Endothelial cell of umbilical vein (primary cell): Measurements from ENCODE around the gene ZBED4. TPM values are rescaled to one million over a fixed set of nuclear protein-coding genes. Genes with fewer than 3 reads are reported as not detected.

Experiments used
- BruUV-seq: library from RNA; stranded (reverse); fragments of 400-500 nt; replicated peaks from 2 replicates; lab custom pipeline; 2021; lab: Mats Ljungman, UMichigan
- CTCF ChIA-PET: fragments of 300-600, 350-600 bp; sonication (Branson Sonifier 250); formaldehyde crosslinking; loops from one replicate; lab custom pipeline; 2021; ENCODE audit warnings: antibody characterized with exemption, inconsistent platforms; lab: Charles Lee
- POLR2A ChIA-PET: fragments of 300-600, 350-600 bp; sonication (Branson Sonifier 250); formaldehyde crosslinking; loops from one replicate; lab custom pipeline; 2021; ENCODE audit warnings: antibody characterized with exemption, inconsistent platforms; lab: Charles Lee
- DNase-seq: peaks from one replicate; pipeline ENCODE4 v3.0.0-alpha.2; 2011; ENCODE audit warnings: low read depth, low spot score
- FAIRE-seq: peaks from 2 replicates; lab custom pipeline; 2011; peaks lifted over from hg19 to GRCh38; lab: Jason Lieb, UNC
- H2AFZ ChIP-seq: 2 replicates; pipeline ENCODE4 v1.6.0; 2012; ENCODE audit warnings: low read depth, low read length, control low read depth, inconsistent platforms
- H3K27ac ChIP-seq: 2 replicates; pipeline ENCODE4 v1.5.1; 2011; ENCODE audit warnings: low read depth, mild to moderate bottlenecking, control low read depth, low read length, moderate library complexity; ENCODE audit not compliant: insufficient read depth
- H3K27me3 ChIP-seq, 2 experiments: 2 replicates each; pipeline versions ENCODE4 v1.6.0 to v1.6.1; 2011; ENCODE audit warnings: low read length in 2 of 2, mixed read lengths in 1 of 2; ENCODE audit not compliant: control insufficient read depth in 2 of 2, insufficient read depth in 2 of 2
- H3K36me3 ChIP-seq, 2 experiments: 2 replicates in 1 of 2; 3 replicates in 1 of 2; pipeline ENCODE4 v1.5.1; 2011; ENCODE audit warnings: low read length in 2 of 2, mild to moderate bottlenecking in 1 of 2, moderate library complexity in 1 of 2; ENCODE audit not compliant: control insufficient read depth in 2 of 2, insufficient read depth in 2 of 2; ENCODE audit errors: extremely low read depth in 1 of 2
- H3K4me1 ChIP-seq: 3 replicates; pipeline ENCODE4 v1.5.1; 2011; ENCODE audit warnings: mild to moderate bottlenecking, low read length; ENCODE audit not compliant: control insufficient read depth, insufficient read depth; ENCODE audit errors: extremely low read depth
- H3K4me2 ChIP-seq: 2 replicates; pipeline ENCODE4 v1.6.1; 2011; ENCODE audit warnings: low read length, control low read depth, mixed read lengths; ENCODE audit not compliant: insufficient read depth
- H3K4me3 ChIP-seq, 3 experiments: fragments of 200-600 bp in 1 of 3; sonication (generic), shearing (Covaris generic) in 1 of 3; replicated peaks in 1 of 3; 2 replicates each; pipeline ENCODE4 v1.5.1; 2011 to 2016; ENCODE audit warnings: control low read depth in 3 of 3, low read length in 3 of 3, mild to moderate bottlenecking in 2 of 3, inconsistent platforms in 1 of 3, low read depth in 1 of 3, moderate library complexity in 1 of 3; ENCODE audit not compliant: insufficient read depth in 1 of 3
- H3K79me2 ChIP-seq: 2 replicates; pipeline ENCODE4 v1.6.0; 2012; ENCODE audit warnings: low read length, inconsistent platforms; ENCODE audit not compliant: control insufficient read depth, insufficient read depth
- H3K9ac ChIP-seq: replicated peaks from 2 replicates; pipeline ENCODE3; 2011; ENCODE audit warnings: low read length, control low read depth; ENCODE audit not compliant: insufficient read depth; ENCODE audit errors: extremely low read depth
- H3K9me1 ChIP-seq: replicated peaks from 3 replicates; pipeline ENCODE4 v1.6.0; 2011; ENCODE audit warnings: mild to moderate bottlenecking, low read length; ENCODE audit not compliant: control insufficient read depth, insufficient read depth; ENCODE audit errors: extremely low read depth
- H3K9me3 ChIP-seq: replicated peaks from 2 replicates; pipeline ENCODE4 v1.5.1; 2012; ENCODE audit warnings: low read length, inconsistent platforms; ENCODE audit not compliant: control insufficient read depth, insufficient read depth
- H4K20me1 ChIP-seq: replicated peaks from 2 replicates; pipeline ENCODE3; 2011; ENCODE audit warnings: mild to moderate bottlenecking, low read length; ENCODE audit not compliant: control insufficient read depth, insufficient read depth; ENCODE audit errors: extremely low read depth
- EZH2 ChIP-seq: IDR thresholded peaks from 2 replicates; pipeline ENCODE4 v1.6.1; 2012; ENCODE audit warnings: borderline replicate concordance, low read depth, mild to moderate bottlenecking, moderate library complexity, low read length, inconsistent platforms; ENCODE audit not compliant: severe bottlenecking
- FOS ChIP-seq: IDR thresholded peaks from 2 replicates; pipeline ENCODE4 v1.6.1; 2011; ENCODE audit warnings: mild to moderate bottlenecking, low read length, moderate library complexity, borderline replicate concordance; ENCODE audit not compliant: insufficient read depth
- GATA2 ChIP-seq: IDR thresholded peaks from 2 replicates; pipeline ENCODE4 v1.7.0; 2011; ENCODE audit warnings: low read depth, mild to moderate bottlenecking, moderate library complexity, mixed read lengths, low read length; ENCODE audit not compliant: insufficient read length, insufficient read depth
- JUN ChIP-seq: IDR thresholded peaks from 2 replicates; pipeline ENCODE4 v1.6.1; 2011; ENCODE audit warnings: borderline replicate concordance, low read depth; ENCODE audit not compliant: insufficient read length, insufficient read depth
- MYC ChIP-seq: IDR thresholded peaks from one replicate; pipeline ENCODE4 v1.6.1; 2011; ENCODE audit warnings: mild to moderate bottlenecking, low read depth, low read length
- POLR2A ChIP-seq: IDR thresholded peaks from 2 replicates; pipeline ENCODE4 v1.6.1; 2012; ENCODE audit warnings: low read depth, mild to moderate bottlenecking, control low read depth, low read length
- POLR2AphosphoS5 ChIP-seq: IDR thresholded peaks from 2 replicates; pipeline ENCODE4 v1.6.1; 2012; ENCODE audit warnings: low read depth, mild to moderate bottlenecking, control low read depth, low read length, moderate library complexity; ENCODE audit not compliant: insufficient read depth
- dilution Hi-C: fragments of 300-500 bp; cut with MboI; formaldehyde crosslinking; loops from one replicate; pipeline ENCODE4 v1.15.0; 2019; ENCODE audit warnings: low sequenced_read_pairs; ENCODE audit not compliant: extremely low pct_ligation_motif_present
- intact Hi-C: fragments of 100-400 bp; cut with micrococcal nuclease; formaldehyde crosslinking; loops from one replicate; pipeline ENCODE4 v1.10.0; 2022
- polyA plus RNA-seq, 4 experiments: library from polyadenylated mRNA; depleted of rRNA in 3 of 4; stranded (reverse) in 3 of 4; unstranded in 1 of 4; fragments of >200 nt; gene quantifications; 2 replicates each; pipeline versions ENCODE4 v1.2.1 to v1.2.3, GENCODE V29; 2011 to 2012; ENCODE audit warnings: missing spikeins in 1 of 4
- total RNA-seq: library from RNA; stranded (reverse); gene quantifications from 2 replicates; pipeline ENCODE4 v1.2.3, GENCODE V29; 2021
- TF ChIP-seq, protein P1 (sequence below): IDR thresholded peaks from 2 replicates; pipeline ENCODE4 v1.6.1; 2011; ENCODE audit not compliant: insufficient read depth, insufficient read length

Gene ZBED4
- total and polyA plus RNA-seq, 2 donors (not counting 3 experiments of a cell fraction or from before 2014, with no cell fraction given), result 8.6 to 18.2 TPM

DNA sequence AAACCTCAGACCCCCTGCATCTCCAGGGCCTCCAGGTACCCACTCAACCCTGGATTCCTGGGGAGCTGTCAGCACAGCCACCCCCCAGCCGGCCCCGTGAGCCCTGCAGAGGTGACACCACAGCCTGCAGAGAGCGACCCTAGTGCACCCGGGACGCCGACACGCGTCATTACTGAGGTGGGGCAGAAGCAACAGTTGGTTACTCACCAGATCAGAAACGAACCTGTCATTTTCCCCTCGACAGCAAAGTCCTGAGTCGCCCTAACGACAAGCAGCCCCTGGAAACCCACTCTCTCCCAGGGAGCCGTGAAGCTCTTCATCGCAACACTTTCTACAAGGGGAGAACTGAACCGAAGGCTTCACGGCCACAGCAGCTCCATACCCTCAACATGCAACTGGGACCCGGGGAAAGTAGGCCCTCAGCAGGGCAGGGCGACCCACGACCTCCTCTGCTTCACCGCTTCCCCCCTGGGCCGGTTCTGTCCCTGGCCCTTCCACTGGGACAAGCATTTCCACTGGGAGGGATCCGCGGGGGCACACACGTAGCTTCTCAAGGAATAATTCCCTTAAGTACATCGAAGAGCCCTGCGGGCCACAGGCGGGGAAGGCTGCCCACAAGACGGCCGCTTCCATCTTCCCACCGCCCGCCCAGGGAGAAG lies 27.6 kb upstream of the ZBED4 start:
- H3K27ac ChIP-seq, result peak overlapping the region; percentile 55
- H3K4me3 ChIP-seq, result peak overlapping the region; percentile 56 to 93 (median 89)
- H3K36me3 ChIP-seq, result peaks cover 15 to 29% of the 10 kb centered on the region in 2 experiments
- peaks cover 11% of the 10 kb centered on the region for H4K20me1 ChIP-seq
- CTCF ChIA-PET, result no interaction called here
- H3K79me2 ChIP-seq, result peaks cover 60% of the 10 kb centered on the region
- H3K4me1 ChIP-seq, result peaks cover 10% of the 10 kb centered on the region
- no peaks in the 10 kb centered on the region for H3K9me3 ChIP-seq
- H2AFZ ChIP-seq, result no peak overlapping the region
- no peaks in the 10 kb centered on the region for H3K9me1 ChIP-seq
- dilution Hi-C loops, result no loop called here
- H3K4me2 ChIP-seq, result peak overlapping the region; percentile 79
- POLR2A ChIA-PET, result no interaction called here
- intact Hi-C loops, result no loop called here
- no peaks in the 10 kb centered on the region for H3K27me3 ChIP-seq
- peak; percentile 15 for DNase-seq
- no peak for TF ChIP-seq MYC
- no peak for FAIRE-seq
- TSS peak; percentile 26 for BruUV-seq
- peak overlapping the region; percentile 90 for H3K9ac ChIP-seq

DNA sequence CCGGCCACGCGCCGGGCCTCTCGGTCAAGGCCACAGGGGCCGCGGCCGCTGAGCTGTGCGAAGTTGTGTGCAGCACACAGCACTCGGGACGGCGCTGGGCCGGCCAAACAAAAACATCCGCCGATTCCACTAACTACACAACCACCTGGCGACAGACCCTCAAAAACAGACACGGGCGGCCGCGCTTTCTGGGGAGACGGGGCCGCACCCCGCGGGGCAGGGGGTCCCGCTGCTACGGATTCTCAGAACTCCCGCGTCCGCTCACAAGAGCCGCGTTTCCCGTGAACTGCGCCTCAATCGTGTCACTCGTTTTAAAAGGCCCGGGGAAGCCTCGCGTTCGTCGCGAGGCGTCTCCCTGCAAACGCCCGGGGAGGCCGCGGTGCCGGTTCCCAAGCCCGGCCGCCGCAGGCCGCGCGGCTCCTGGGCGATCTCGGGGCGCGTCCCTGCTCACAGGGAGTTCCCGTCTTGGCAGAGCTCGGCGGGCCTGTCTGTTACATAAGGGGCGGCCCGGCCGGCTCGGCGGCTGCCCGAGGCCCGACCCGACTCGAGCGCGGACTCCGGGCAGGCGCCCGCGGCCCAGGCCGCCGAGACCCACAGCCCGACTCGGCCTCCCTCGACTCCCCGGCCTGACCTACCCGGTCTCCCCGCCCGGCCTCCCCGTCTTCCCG lies 26.9 kb upstream of the ZBED4 start:
- H2AFZ ChIP-seq, result no peak overlapping the region
- intact Hi-C loops, result loop anchor here (1.0 kb wide), 1 partner anchor 92 kb away; the partner anchor contains the start of genes ALG12 and CRELD2
- peak overlapping the region; percentile 79 for H3K4me2 ChIP-seq
- peaks cover 11% of the 10 kb centered on the region for H4K20me1 ChIP-seq
- ChIA-PET POLR2A (no interaction called here), CTCF (no interaction called here)
- peak overlapping the region; percentile 56 to 93 (median 89) for H3K4me3 ChIP-seq
- no peaks in the 10 kb centered on the region for H3K9me3 ChIP-seq
- peaks cover 15 to 25% of the 10 kb centered on the region in 2 experiments for H3K36me3 ChIP-seq
- peaks cover 3 to 6% of the 10 kb centered on the region in 2 experiments for H3K27me3 ChIP-seq
- FAIRE-seq, result no peak
- no TSS peak for BruUV-seq
- dilution Hi-C loops, result no loop called here
- H3K27ac ChIP-seq, result peak overlapping the region; percentile 55
- H3K4me1 ChIP-seq, result peaks cover 10% of the 10 kb centered on the region
- H3K9me1 ChIP-seq, result no peaks in the 10 kb centered on the region
- peak; percentile 34 for DNase-seq
- peaks cover 54% of the 10 kb centered on the region for H3K79me2 ChIP-seq
- TF ChIP-seq EZH2, result no peak
- TF ChIP-seq POLR2A, result no peak
- no peak for TF ChIP-seq JUN
- TF ChIP-seq POLR2AphosphoS5, result peak; percentile 31
- TF ChIP-seq, protein P1, sequence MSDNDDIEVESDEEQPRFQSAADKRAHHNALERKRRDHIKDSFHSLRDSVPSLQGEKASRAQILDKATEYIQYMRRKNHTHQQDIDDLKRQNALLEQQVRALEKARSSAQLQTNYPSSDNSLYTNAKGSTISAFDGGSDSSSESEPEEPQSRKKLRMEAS, result no peak
- no peak for TF ChIP-seq FOS
- TF ChIP-seq GATA2, result no peak
- H3K9ac ChIP-seq, result peak overlapping the region; percentile 90
